Smooth muscle cell of the brain vasculature (primary cell): ENCODE results near the gene ZCCHC12.

Source experiments
- DNase-seq: peaks from one replicate; pipeline ENCODE4 v3.0.0-alpha.2; 2012; ENCODE audit warnings: low read depth, low spot score

The ZCCHC12 gene

DNA sequence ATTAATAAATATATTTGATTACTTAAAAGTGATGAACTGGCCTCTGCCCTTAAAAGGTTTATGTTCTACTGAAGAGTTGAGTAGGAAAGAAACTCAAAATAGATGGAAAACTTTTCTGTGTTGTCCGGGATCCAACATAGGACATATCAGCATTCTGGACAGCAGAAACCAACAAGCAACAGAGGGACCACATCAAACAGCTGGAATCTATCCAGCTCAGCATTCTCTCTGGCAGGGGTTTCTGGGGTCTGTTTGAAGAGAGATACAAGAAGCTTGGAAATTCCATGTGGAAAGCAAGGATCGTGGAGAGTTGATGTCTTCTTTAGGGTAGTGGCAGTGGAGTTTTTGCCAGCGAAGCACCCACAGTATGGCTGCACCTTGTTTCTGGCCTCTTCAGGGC is 43.6 kb downstream of the ZCCHC12 start:
- no peak for DNase-seq

- DNase-seq, result no peak
Measured at GRCh38 chrX:118872102-118872566, 48.5 kb downstream of the ZCCHC12 start.
